Adipose tissue (tissue), 3 donors: ENCODE data around the gene PLAAT4. TPM values are rescaled to one million over a fixed set of nuclear protein-coding genes. Genes with fewer than 3 reads are reported as not detected.

Experiments
- H3K27ac ChIP-seq: one replicate; pipeline ENCODE4 v1.5.1; 2013; ENCODE audit warnings: low read depth, low read length
- WGBS, 3 donors: extraction: QIAGEN DNeasy Blood & Tissue Kit; methylation state at CpG; one replicate each; pipeline ENCODE4 v1.1.7; 2013; 5-methylcytosine and 5-hydroxymethylcytosine counted together
- polyA plus RNA-seq, 3 donors: library from polyadenylated mRNA; stranded (reverse); fragments of 200-250 nt; gene quantifications; one replicate each; pipeline ENCODE4 v1.2.3, GENCODE V29; 2013
- donor health status: healthy with polysubstance abuse.
- donor health status: Bipolar disorder and iron deficiency.
- donor health status: healthy.

PLAAT4 gene
- polyA plus RNA-seq, 3 donors = 7.7 to 53.9 (median 20.1) TPM

DNA sequence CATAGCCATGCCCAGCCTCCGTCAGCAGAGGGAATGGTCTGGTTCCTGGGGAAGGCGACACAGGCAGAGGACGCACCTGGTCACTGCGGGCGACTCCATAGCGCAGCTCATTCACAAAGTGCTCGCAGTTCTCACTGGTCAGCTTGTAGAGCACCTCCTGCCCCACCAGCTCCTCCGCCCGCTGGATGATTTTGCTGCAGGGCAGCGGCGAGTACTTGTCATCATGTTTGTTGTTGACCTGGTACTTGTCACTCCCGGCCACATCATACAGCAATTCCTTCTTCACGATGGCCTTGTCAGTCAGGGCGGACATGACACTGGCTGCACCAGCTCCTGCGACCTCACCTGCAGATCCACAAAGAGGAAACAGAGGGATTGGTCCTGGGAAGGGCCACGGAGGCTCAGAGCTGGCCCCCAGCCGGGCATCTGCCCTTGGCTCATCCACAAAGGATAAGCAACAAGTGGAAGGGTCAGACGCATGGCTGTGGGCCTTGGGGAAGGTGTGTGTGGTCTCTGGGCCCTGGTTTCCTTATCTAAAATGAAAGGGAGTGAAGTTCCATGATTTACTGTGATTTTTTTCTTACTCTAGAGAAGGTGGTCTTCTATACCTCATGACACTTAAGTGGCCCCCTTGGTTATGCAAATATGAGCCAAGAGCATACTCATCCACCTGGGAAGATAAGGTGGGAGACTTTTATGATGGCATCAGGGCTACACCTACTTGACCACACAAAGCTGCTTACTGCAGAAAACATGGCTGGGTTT is 53.6 kb downstream of the PLAAT4 start:
- 92 to 95% (median 94%) methylated on average over 18 of the region's 18 CpGs for WGBS, 3 donors
- H3K27ac ChIP-seq = no peak overlapping the region

DNA sequence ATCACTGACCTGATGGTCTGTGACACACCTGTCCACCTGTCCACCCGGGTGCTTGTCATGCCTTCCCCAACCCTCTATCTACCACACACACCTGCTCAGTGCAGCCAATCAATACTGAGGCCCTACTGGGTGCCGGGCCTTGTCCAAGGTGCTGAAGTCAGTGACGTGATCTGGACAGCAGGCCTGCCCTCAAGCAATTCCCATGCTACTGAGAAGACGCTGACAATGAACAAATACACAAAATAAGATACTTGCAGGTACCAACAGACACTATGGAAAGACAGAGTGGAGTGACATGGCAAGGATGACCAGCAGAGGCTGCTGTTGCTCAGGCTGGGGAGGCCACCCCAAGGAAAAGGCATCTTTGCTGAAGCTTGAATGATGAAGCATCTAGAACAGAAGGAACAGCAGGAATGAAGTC is 56.4 kb downstream of the PLAAT4 start:
- H3K27ac ChIP-seq = no peak overlapping the region
- 66 to 83% (median 81%) methylated on average over 4 of the region's 4 CpGs for WGBS, 3 donors

DNA sequence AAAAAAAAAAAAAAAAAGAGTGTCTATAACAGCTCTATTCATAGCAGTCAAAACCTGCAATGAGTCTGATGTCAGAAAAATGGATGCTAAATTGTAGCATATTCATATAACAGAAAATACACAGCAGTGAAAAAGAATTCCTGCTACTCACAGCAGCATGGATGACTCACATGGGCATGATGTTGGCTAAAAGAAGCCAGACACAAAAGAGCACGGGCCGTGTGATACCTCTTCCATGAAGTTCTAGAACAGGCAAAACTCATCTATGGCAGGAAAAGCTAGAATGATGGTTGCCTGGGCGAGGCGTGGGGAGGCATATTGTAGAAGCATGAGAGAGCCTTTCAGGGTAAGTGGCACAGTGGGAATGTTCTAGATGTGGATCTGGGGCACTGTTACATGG is 58.7 kb downstream of the PLAAT4 start:
- WGBS, 3 donors = 84 to 93% (median 91%) methylated on average over 4 of the region's 4 CpGs
- H3K27ac ChIP-seq = no peak overlapping the region

Other genes starting within 250 kb of the PLAAT4 start
- gene SLC22A9, start 167.0 kb upstream of the PLAAT4 start, polyA plus RNA-seq = not detected
- 10 to 100 TPM in 2 of 3 donors, 1 to 10 TPM in 1; 5.0 to 27.7 (median 11.1) TPM for gene PLAAT5, start 45.6 kb upstream of the PLAAT4 start, polyA plus RNA-seq
- gene LGALS12, start 30.7 kb upstream of the PLAAT4 start, polyA plus RNA-seq = 100 to 1,000 TPM in 1 of 3 donors, 10 to 100 TPM in 2; 24.6 to 205 (median 72.4) TPM
- gene PLAAT2, start 26.6 kb downstream of the PLAAT4 start, polyA plus RNA-seq = 1 to 10 TPM in 1 of 3 donors, under 1 TPM in 1, not detected in 1; 0.13 to 1.5 TPM
- gene PLAAT3, start 77.6 kb downstream of the PLAAT4 start, polyA plus RNA-seq = 100 to 1,000 TPM in 2 of 3 donors, 10 to 100 TPM in 1; 57.4 to 771 (median 200) TPM
- gene ATL3, start 134.6 kb downstream of the PLAAT4 start, polyA plus RNA-seq = 10 to 100 TPM in 2 of 3 donors, 1 to 10 TPM in 1; 7.7 to 21.3 (median 16.6) TPM
- 100 to 1,000 TPM in 1 of 3 donors, 10 to 100 TPM in 2; 74.9 to 196 (median 91.9) TPM for gene RTN3, start 144.7 kb downstream of the PLAAT4 start, polyA plus RNA-seq
- 10 to 100 TPM in 2 of 3 donors, 1 to 10 TPM in 1; 3.9 to 13.8 (median 12.7) TPM for gene ZFTA, start 232.0 kb downstream of the PLAAT4 start, polyA plus RNA-seq